GM21723 (cell line): ENCODE measurements around the gene KRTAP5-11.
"Not testable (repeated sequence)": the region's sequence is repeated elsewhere in the genome, so short reads cannot be mapped to it uniquely, and the experiment has no call there.

Source experiments
- ATAC-seq: cut with Tn5 transposase; IDR thresholded peaks from one replicate; pipeline ENCODE4 v1.9.1; 2021; ENCODE audit warnings: mild to moderate bottlenecking, moderate library complexity; ENCODE audit not compliant: unreplicated experiment

KRTAP5-11 gene

DNA sequence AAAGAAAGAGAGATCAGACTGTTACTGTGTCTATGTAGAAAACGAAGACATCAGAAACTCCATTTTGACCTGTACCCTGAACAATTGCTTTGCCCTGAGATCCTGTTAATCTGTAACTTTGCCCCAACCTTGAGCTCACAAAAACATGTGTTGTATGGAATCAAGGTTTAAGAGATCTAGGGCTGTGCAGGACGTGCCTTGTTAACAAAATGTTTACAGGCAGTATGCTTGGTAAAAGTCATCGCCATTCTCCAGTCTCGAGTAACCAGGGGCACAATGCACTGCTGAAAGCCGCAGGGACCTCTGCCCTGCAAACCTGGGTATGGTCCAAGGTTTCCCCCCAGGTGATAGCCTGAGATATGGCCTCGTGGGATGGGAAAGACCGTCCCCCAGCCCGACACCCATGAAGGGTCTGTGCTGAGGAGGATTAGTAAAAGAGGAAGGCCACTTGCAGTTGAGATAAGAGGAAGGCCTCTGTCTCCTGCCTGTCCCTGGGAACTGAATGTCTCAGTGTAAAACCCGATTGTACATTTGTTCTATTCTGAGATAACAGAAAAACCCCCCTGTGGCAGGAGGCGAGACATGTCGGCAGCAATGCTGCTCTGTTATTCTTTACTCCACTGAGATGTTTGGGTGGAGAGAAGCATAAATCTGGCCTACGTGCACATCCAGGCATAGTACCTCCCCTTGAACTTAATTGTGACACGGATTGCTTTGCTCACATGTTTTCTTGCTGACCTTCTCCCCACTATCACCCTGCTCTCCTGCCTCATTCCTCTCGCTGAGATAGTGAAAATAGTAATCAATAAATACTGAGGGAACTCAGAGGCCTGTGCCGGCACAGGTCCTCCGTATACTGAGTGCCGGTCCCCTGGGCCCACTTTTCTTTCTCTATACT lies 47.7 kb downstream of the KRTAP5-11 start:
- not testable (repeated sequence) for ATAC-seq

DNA sequence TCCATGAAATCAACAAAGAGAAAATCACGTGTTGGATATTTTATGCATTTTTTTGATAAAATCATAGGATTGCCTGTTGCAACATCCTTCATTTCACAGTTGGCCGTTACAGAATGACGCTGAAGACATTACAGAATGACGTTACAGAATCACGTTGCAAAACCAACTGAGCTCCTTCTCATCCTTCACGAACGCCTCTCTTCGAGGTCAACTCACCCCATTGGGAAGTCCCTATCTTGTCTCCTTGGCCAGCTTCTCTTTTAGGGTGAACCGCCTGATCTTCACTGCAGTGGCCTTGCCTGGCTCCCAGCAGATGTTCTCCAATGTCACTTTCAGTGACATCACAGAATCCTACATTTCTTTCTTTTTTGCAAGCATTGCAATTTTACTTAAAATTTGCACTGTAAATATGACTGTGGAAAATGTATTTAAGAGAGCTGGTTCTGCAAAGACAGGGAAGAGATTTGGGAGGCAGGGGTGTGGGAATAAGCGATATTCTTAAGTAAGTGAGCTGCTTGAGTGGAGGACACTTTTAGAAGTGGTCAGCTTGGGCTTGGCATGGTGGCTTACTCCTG lies 50.6 kb downstream of the KRTAP5-11 start:
- no peak for ATAC-seq
